Natural killer cell (primary cell): Measurements from ENCODE around the gene OS9. TPM values are rescaled to one million over a fixed set of nuclear protein-coding genes. Genes with fewer than 3 reads are reported as not detected.

Experiments
- ATAC-seq, 3 donors: fragments of 150-1000 bp in 2 of 3; fragments of 200-7000 bp in 1 of 3; cut with Tn5 transposase; 1 replicate in 1 of 3; 2 replicates in 2 of 3; pipeline ENCODE4 v1.10.0; 2021; ENCODE audit warnings: mild to moderate bottlenecking in 2 of 3, moderate library complexity in 2 of 3
- DNase-seq, 2 donors: peaks; one replicate each; pipeline versions ENCODE4 v3.0.0 to v3.0.0-alpha.2; 2013 to 2021; ENCODE audit warnings: mixed read lengths in 1 of 2
- H3K27ac ChIP-seq: one replicate; pipeline ENCODE4 v1.5.1; 2013; ENCODE audit warnings: mild to moderate bottlenecking, low read length
- H3K27me3 ChIP-seq: one replicate; pipeline ENCODE4 v1.6.1; 2013; ENCODE audit warnings: low read length; ENCODE audit not compliant: control insufficient read depth, insufficient read depth
- H3K36me3 ChIP-seq: one replicate; pipeline ENCODE4 v1.6.1; 2013; ENCODE audit warnings: low read length; ENCODE audit not compliant: control insufficient read depth, insufficient read depth
- H3K4me1 ChIP-seq: one replicate; pipeline ENCODE4 v1.6.1; 2013; ENCODE audit warnings: low read length; ENCODE audit not compliant: control insufficient read depth, insufficient read depth
- H3K4me3 ChIP-seq: one replicate; pipeline ENCODE4 v1.5.1; 2013; ENCODE audit warnings: low read length
- H3K9me3 ChIP-seq: one replicate; pipeline ENCODE4 v1.6.1; 2013; ENCODE audit warnings: low read length; ENCODE audit not compliant: control insufficient read depth, insufficient read depth
- H3K27ac Mint-ChIP-seq, 2 donors: one replicate each; pipeline ENCODE4 v1.8.0; 2022; ENCODE audit warnings: mild to moderate bottlenecking in 2 of 2, mixed read lengths in 2 of 2, moderate library complexity in 1 of 2
- H3K27me3 Mint-ChIP-seq, 2 donors: one replicate each; pipeline ENCODE4 v1.8.0; 2022; ENCODE audit warnings: low read depth in 2 of 2, mixed read lengths in 2 of 2
- H3K36me3 Mint-ChIP-seq: one replicate; pipeline ENCODE4 v1.8.0; 2022; ENCODE audit warnings: mixed read lengths
- H3K4me1 Mint-ChIP-seq, 2 donors: one replicate each; pipeline ENCODE4 v1.8.0; 2022; ENCODE audit warnings: mixed read lengths in 2 of 2
- H3K4me3 Mint-ChIP-seq: one replicate; pipeline ENCODE4 v1.8.0; 2022; ENCODE audit warnings: mild to moderate bottlenecking, moderate library complexity, mixed read lengths
- H3K9me3 Mint-ChIP-seq, 2 donors: one replicate each; pipeline ENCODE4 v1.8.0; 2022; ENCODE audit warnings: mixed read lengths in 2 of 2
- WGBS: methylation state at CpG from one replicate; pipeline ENCODE4 v1.1.7; 2013; ENCODE audit warnings: missing lambda C conversion rate; ENCODE audit not compliant: insufficient coverage; 5-methylcytosine and 5-hydroxymethylcytosine counted together
- intact Hi-C: fragments of 100-400 bp; cut with micrococcal nuclease; formaldehyde crosslinking; loops from one replicate; pipeline ENCODE4 v1.14.2; 2022
- total RNA-seq, 4 donors: library from RNA; stranded (reverse); fragments of 120-200 nt in 1 of 4; gene quantifications; one replicate each; pipeline versions ENCODE4 v1.2.3 to v1.2.4, GENCODE V29; 2013 to 2022
- TF ChIP-seq, protein P1 (sequence below): fragments of 200-600 bp; IDR thresholded peaks from one replicate; pipeline ENCODE4 v1.8.0; 2022; ENCODE audit warnings: antibody characterized with exemption

The OS9 gene
- total RNA-seq, 3 donors from 2014 or later (not counting 1 experiment from before 2014, with no cell fraction given): 185 to 221 (median 198) TPM

DNA sequence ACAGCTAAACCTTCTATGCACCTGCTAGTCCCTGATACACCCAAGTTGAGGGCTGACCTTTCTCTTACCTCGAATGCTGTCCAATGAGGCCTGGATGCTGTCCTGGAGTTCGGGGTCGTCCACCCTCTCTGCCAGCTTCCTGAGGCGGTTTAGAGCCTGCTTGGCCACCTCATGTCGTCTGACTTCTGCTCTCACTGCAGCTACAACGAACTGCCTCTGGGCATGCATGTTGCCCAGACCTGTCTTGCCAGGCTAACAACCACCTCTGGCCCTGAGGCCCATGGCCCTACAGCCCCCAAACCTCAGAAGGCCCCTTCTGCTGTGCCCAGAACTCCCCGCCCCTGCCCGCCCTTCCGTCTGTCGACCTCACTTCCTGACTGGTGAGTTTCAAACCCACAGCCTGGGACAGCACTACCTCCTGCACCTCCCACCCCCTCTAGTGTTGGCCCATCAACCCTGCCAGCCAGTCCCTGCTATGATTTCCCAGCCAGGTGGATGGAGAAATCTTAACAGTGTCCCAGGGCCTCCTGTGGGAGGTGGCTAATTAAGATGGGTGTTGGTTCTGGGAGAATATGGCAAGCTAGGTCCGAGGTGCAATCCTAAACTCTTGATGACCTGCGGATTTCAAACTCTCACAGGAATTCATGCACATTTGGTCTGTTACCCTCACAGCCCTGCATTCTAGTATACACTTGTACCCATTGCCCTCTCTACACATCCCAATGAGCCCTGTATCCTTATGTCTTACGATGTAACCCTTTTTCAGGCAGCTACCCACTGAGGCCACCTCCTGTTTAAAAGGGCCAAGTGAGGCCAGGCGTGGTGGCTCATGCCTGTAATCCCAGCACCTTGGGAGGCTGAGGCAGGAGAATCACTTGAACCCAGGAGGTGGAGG is 48.2 kb downstream of the OS9 start:
- peak overlapping the region; percentile 89 for H3K27ac ChIP-seq
- H3K4me3 ChIP-seq: peak overlapping the region; percentile 62
- peaks cover 21% of the 10 kb centered on the region for H3K36me3 ChIP-seq
- Mint-ChIP-seq H3K27me3 (no peaks in the 10 kb centered on the region), H3K4me1 (peaks cover 56 to 57% of the 10 kb centered on the region in 2 donors), H3K9me3 (no peaks in the 10 kb centered on the region), H3K27ac (peak overlapping the region; percentile 93 to 96), H3K4me3 (peak overlapping the region; percentile 96), H3K36me3 (peaks cover 2% of the 10 kb centered on the region)
- TF ChIP-seq, protein P1, sequence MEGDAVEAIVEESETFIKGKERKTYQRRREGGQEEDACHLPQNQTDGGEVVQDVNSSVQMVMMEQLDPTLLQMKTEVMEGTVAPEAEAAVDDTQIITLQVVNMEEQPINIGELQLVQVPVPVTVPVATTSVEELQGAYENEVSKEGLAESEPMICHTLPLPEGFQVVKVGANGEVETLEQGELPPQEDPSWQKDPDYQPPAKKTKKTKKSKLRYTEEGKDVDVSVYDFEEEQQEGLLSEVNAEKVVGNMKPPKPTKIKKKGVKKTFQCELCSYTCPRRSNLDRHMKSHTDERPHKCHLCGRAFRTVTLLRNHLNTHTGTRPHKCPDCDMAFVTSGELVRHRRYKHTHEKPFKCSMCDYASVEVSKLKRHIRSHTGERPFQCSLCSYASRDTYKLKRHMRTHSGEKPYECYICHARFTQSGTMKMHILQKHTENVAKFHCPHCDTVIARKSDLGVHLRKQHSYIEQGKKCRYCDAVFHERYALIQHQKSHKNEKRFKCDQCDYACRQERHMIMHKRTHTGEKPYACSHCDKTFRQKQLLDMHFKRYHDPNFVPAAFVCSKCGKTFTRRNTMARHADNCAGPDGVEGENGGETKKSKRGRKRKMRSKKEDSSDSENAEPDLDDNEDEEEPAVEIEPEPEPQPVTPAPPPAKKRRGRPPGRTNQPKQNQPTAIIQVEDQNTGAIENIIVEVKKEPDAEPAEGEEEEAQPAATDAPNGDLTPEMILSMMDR: peak; percentile 50
- DNase-seq (peak; percentile 57 to 91), ATAC-seq (peak; percentile 50 to 75 (median 64))
- H3K4me1 ChIP-seq: peaks cover 56% of the 10 kb centered on the region
- intact Hi-C loops: loop anchor here (5.0 kb wide), 2 partner anchors 150 to 265 kb away; partner anchors contain the start of genes ARHGAP9 and PIP4K2C
- H3K9me3 ChIP-seq: no peaks in the 10 kb centered on the region
- WGBS: 14% methylated on average over 14 of the region's 14 CpGs
- no peaks in the 10 kb centered on the region for H3K27me3 ChIP-seq

DNA sequence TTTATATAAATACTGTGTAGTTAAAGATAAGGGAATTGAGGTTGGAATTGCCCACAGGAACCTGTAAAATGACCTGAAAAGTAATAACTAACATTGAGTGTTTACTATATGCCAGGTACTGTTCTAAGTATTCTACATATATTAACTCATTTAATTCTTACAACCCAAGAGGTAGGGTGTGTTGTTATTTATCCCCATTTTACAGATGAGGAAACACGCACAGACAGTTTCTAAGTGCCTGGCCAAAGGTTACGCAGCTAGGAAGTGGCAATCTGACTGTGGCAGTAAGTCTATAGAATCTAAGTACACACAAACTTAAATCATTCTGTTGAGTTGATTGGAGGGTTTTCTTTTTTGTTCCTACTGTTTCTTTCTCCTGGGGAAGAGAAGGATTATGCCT is 49.8 kb downstream of the OS9 start:
- peak overlapping the region; percentile 98 to 99 for H3K27ac Mint-ChIP-seq
- peaks cover 56 to 57% of the 10 kb centered on the region in 2 donors for H3K4me1 Mint-ChIP-seq
- H3K27me3 ChIP-seq: no peaks in the 10 kb centered on the region
- peaks cover 56% of the 10 kb centered on the region for H3K4me1 ChIP-seq
- no peak overlapping the region for H3K4me3 ChIP-seq
- no peaks in the 10 kb centered on the region for H3K9me3 Mint-ChIP-seq
- TF ChIP-seq, protein P1: no peak
- peak overlapping the region; percentile 91 for H3K27ac ChIP-seq
- H3K36me3 ChIP-seq: peaks cover 30% of the 10 kb centered on the region
- DNase-seq (no peak), ATAC-seq (no peak)
- no peaks in the 10 kb centered on the region for H3K27me3 Mint-ChIP-seq
- H3K36me3 Mint-ChIP-seq: peaks cover 6% of the 10 kb centered on the region
- no peaks in the 10 kb centered on the region for H3K9me3 ChIP-seq
- no CpG with 5 or more reads among the region's 2 CpGs for WGBS
- intact Hi-C loops: loop anchor here (1.0 to 5.0 kb wide), 4 partner anchors 9 to 266 kb away; partner anchors contain the start of genes ARHGAP9, CDK4 and PIP4K2C
- peak overlapping the region; percentile 98 for H3K4me3 Mint-ChIP-seq

DNA sequence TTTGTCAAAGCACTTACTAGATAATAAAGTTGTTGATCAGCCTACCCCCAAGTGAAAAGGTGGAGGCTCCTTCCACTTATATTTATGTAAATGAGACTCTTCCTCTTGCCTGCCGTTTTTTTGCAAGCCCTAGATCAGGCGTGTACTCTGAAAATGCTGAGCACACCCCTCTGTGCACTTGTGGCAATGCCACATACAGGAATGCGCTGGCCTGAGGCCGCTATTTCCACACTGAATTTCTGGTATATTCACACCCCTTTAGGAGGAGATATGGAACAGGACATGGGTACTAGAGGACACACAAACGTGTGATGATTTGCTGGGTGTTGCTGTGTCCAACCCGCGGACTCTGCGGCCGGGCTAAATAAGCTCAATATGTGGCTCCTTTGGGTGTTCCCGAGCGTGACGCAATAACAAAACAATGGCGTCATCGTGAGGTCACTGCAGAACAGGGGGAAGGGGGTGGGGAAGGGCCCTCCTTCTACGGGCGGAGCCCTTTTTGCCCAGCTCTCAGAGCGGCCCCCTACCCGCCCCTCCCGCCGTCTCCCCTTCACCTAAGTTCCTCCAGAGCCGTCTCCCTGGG is 50.4 kb downstream of the OS9 start:
- peak overlapping the region; percentile 91 for H3K27ac ChIP-seq
- H3K27me3 ChIP-seq: no peaks in the 10 kb centered on the region
- Mint-ChIP-seq H3K4me1 (peaks cover 51 to 53% of the 10 kb centered on the region in 2 donors), H3K36me3 (peaks cover 6% of the 10 kb centered on the region), H3K9me3 (no peaks in the 10 kb centered on the region), H3K4me3 (peak overlapping the region; percentile 98), H3K27ac (peak overlapping the region; percentile 98 to 99), H3K27me3 (no peaks in the 10 kb centered on the region)
- TF ChIP-seq, protein P1: no peak
- peaks cover 51% of the 10 kb centered on the region for H3K4me1 ChIP-seq
- DNase-seq (peak; percentile 82 to 89), ATAC-seq (peak; percentile 56 to 71 (median 57))
- WGBS: 7% methylated on average over 21 of the region's 21 CpGs
- intact Hi-C loops: loop anchor here (1.0 to 5.0 kb wide), 4 partner anchors 8 to 267 kb away; partner anchors contain the start of genes ARHGAP9, CDK4 and PIP4K2C
- peak overlapping the region; percentile 81 for H3K4me3 ChIP-seq
- no peaks in the 10 kb centered on the region for H3K9me3 ChIP-seq
- peaks cover 30% of the 10 kb centered on the region for H3K36me3 ChIP-seq
